HG03025 (cell line): ENCODE data around the gene FCGBP.

ENCODE experiments used
- ATAC-seq: cut with Tn5 transposase; IDR thresholded peaks from one replicate; pipeline ENCODE4 v1.9.1; 2021; ENCODE audit warnings: mild to moderate bottlenecking, moderate library complexity; ENCODE audit not compliant: unreplicated experiment, low FRiP score

FCGBP gene

GRCh38 chr19:39949026-39949747 is 14.8 kb upstream of the FCGBP start:
- ATAC-seq, result no peak

- ATAC-seq, result no peak
These were observed 12.1 kb upstream of the FCGBP start for GRCh38 chr19:39946532-39946931.

- no peak for ATAC-seq
These were observed 9.2 kb upstream of the FCGBP start for GRCh38 chr19:39943586-39943985.

DNA sequence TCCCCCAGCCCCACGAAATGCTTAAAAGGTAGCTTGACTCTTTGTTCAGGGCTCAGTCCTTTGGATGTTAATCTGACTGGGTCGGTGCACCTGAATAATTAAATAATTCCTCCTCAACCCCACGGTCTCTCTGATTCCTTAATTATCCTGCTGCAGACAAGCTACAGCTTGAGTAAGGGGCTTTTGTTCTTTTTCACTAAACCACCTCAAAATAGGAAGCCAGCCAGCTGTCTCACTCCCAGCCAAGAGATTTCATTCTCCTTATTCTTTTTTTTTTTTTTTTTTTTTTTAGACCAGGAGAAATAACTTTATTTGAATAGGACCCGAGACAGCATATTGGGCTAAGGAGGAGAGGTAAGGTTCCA is 7.9 kb upstream of the FCGBP start:
- no peak for ATAC-seq

GRCh38 chr19:39941615-39942365 is 7.4 kb upstream of the FCGBP start:
- ATAC-seq, result no peak

- ATAC-seq, result no peak
These were observed 6.7 kb upstream of the FCGBP start for GRCh38 chr19:39941151-39941550.

DNA sequence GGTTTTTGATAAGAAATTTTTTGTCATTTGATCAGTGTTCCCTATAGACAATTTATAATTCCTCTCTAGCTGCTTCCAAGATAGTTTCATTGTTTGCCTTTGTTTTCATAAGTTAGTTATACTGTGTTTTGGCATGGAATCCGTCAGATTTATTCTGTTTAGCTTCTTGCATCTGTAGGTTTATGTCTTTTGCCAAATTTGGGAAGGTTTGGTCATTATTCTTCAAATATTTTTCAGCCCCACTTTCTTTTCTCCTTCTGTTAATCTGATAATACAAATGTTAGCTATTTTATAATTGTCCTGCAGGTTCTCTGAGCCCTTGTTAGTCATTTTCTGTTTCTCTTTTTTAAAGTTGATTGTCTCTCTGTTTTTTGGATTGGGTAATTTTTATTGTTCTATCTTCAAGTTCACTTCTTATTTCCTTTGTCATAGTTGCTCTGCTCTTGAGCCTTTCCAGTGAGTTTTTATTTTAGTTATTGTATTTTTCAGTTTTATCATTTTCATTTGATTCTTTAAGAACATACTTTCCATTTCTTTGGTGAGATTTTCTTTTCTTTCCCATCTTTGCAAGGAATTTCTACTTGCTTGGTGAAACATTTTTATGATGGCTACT is 5.9 kb upstream of the FCGBP start:
- no peak for ATAC-seq

- no peak for ATAC-seq
These were observed 5.1 kb upstream of the FCGBP start for GRCh38 chr19:39939556-39939955.

- no peak for ATAC-seq
These were observed 3.4 kb upstream of the FCGBP start for GRCh38 chr19:39937787-39938186.

DNA sequence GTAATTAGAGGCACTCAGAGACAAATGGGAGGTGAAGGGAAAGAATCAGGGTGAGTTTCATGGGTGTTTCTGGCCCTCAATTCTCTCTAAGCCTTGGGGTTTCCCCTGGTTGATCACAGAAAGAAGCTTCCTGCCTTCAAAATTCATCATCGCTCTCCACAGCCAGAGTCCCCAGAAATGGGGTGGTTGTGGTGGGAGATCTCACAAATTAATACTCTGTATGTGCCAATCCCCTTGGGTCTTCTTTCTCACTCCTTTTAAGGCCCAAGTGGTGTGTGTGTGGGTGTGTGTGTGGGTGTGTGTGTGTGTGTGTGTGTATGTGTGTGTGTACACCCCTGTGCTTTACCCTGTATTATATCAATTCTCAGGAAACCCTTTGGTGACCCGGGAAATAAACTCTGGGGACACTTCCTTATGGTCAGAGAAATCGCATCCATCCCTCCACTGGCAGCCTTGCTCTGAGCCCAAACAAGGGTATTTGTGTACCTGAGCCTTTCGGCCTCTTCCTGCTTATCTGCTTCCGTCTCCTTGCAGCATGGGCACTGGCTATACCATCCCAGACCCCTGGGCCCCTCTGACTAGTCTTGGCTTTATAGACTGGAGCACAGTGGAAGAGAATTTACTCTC is 2.8 kb upstream of the FCGBP start:
- ATAC-seq, result no peak

DNA sequence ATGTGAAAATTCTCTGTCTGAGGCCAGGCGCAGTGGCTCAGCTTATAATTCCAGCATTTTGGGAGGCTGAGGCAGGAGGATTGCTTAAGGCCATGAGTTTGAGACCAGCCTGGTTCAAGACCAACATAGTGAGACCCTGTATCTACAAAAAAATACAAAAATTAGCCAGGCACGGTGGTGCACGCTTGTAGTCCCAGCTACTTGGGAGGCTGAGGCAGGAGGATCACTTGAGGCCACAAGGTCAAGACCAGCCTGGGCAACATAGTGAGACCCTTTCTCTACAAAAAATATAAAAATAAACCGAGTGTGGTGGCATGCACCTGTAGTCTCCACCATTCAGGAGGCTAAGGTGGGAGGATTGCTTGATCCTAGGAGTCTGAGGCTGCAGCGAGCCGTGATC is 2.2 kb upstream of the FCGBP start:
- no peak for ATAC-seq

GRCh38 chr19:39936020-39936419 is 1.6 kb upstream of the FCGBP start:
- no peak for ATAC-seq

DNA sequence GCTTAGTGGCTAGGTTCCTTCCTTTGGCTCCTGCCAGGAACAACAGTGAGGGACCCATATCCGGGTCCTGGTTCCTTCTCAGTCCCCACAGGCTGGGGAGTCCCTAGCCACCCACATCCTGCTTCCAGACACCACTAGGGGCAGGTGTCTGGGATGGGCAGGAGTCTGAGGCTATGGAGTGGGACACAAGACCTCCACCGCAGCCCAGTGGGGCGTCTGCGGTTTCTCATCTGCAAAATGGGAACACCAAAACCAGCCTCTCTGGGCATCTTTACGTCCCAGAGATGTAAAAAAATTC is 879 bp upstream of the FCGBP start:
- no peak for ATAC-seq

GRCh38 chr19:39929750-39930149 is 4.7 kb downstream of the FCGBP start:
- no peak for ATAC-seq

GRCh38 chr19:39928357-39928725 is 6.1 kb downstream of the FCGBP start:
- no peak for ATAC-seq

DNA sequence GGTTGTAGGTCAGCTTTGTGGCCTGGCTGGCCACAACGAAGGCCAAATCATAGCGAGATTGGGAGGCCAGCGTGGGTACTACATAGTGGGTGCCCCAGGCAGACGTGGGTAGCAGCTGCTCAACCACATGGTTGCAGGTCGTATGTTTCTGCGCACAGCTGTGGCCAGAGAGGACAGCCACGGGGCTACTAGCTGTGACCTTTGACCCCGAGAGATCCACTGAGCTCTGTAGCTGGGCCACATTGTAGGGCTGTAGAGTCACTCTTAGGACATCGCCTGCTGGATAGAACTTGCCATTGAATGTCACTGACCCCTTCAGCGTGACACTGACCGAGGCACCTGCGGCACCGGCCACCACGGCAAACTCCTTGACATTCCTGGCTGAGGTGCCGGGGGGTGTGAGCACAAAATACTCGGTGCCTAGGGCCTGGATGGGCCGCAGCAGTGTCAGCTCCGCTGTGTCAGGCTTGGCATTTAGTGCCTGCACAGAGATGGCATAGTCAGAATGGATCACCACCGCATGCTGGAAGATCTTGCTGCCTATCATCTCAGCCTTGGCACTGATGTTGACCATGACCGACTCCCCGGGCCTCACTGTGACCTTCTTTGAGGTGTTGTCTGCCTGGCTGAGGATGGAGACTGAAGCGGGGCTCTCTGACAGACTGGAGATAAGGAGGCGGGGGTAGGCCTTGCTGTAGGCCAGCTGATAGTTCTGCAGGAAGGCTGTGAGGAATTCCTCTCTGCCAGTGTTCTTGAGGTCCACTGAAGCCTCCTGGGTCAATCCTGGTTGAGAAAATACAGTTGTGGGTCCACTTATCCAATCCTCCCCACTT is 6.7 kb downstream of the FCGBP start:
- ATAC-seq, result no peak

GRCh38 chr19:39927076-39927475 is 7.4 kb downstream of the FCGBP start:
- ATAC-seq, result no peak

DNA sequence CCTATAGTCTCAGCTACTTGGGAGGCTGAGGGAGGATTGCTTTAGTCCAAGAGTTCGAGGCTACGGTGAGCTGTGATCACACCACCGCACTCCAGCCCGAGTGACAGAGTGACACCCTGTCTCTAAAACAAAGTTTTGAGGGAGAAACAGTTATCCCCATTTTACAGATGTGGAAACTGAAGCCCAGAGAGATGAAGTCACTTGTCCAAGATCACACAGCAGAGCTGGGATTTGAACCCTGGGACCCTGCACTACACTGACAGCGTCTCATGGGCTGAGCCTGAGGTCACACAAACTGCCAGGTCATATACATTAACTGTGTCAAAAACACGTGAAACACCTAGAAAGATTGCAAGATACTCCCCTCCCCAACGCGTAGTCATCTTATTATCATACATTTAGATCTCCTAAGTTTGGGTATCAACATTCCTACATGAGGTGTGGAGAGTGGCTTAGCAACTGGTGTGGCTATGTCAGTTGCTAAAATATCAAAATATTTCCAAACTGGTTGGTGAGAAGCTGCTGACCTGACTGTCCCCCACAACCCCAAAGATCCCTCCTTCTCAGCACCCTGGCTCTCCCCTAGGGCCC is 8.2 kb downstream of the FCGBP start:
- no peak for ATAC-seq

- ATAC-seq, result no peak
These were observed 9.5 kb downstream of the FCGBP start for GRCh38 chr19:39924952-39925351.

DNA sequence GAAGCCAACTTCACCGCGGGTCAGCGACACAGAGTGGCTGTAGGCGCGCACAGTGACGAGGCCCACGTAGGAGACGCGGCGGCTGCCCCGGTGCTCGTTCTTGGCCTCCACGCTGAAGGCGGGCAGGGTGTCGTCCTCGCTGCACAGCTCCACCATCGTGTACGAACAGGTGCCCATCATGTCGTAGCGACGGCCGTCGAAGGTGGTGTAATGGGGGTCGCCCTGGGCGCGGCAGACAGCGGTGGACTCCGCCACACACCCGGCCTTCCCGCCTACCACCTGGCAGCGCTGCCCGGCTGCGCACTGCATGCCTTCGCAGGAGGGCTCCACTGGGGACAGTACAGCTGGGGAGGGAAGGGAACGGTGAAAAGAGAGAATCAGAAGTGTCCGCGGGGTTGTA is 10.0 kb downstream of the FCGBP start:
- ATAC-seq, result no peak
